Natural killer cell (primary cell): ENCODE results near the gene MYBPC1. TPM values are rescaled to one million over a fixed set of nuclear protein-coding genes. Genes with fewer than 3 reads are reported as not detected.

Experiments used
- ATAC-seq, 3 donors: fragments of 150-1000 bp in 2 of 3; fragments of 200-7000 bp in 1 of 3; cut with Tn5 transposase; 1 replicate in 1 of 3; 2 replicates in 2 of 3; pipeline ENCODE4 v1.10.0; 2021; ENCODE audit warnings: mild to moderate bottlenecking in 2 of 3, moderate library complexity in 2 of 3
- DNase-seq, 2 donors: peaks; one replicate each; pipeline versions ENCODE4 v3.0.0 to v3.0.0-alpha.2; 2013 to 2021; ENCODE audit warnings: mixed read lengths in 1 of 2
- H3K27ac ChIP-seq: one replicate; pipeline ENCODE4 v1.5.1; 2013; ENCODE audit warnings: mild to moderate bottlenecking, low read length
- H3K27me3 ChIP-seq: one replicate; pipeline ENCODE4 v1.6.1; 2013; ENCODE audit warnings: low read length; ENCODE audit not compliant: control insufficient read depth, insufficient read depth
- H3K36me3 ChIP-seq: one replicate; pipeline ENCODE4 v1.6.1; 2013; ENCODE audit warnings: low read length; ENCODE audit not compliant: control insufficient read depth, insufficient read depth
- H3K4me1 ChIP-seq: one replicate; pipeline ENCODE4 v1.6.1; 2013; ENCODE audit warnings: low read length; ENCODE audit not compliant: control insufficient read depth, insufficient read depth
- H3K4me3 ChIP-seq: one replicate; pipeline ENCODE4 v1.5.1; 2013; ENCODE audit warnings: low read length
- H3K9me3 ChIP-seq: one replicate; pipeline ENCODE4 v1.6.1; 2013; ENCODE audit warnings: low read length; ENCODE audit not compliant: control insufficient read depth, insufficient read depth
- H3K27ac Mint-ChIP-seq, 2 donors: one replicate each; pipeline ENCODE4 v1.8.0; 2022; ENCODE audit warnings: mild to moderate bottlenecking in 2 of 2, mixed read lengths in 2 of 2, moderate library complexity in 1 of 2
- H3K27me3 Mint-ChIP-seq, 2 donors: one replicate each; pipeline ENCODE4 v1.8.0; 2022; ENCODE audit warnings: low read depth in 2 of 2, mixed read lengths in 2 of 2
- H3K36me3 Mint-ChIP-seq: one replicate; pipeline ENCODE4 v1.8.0; 2022; ENCODE audit warnings: mixed read lengths
- H3K4me1 Mint-ChIP-seq, 2 donors: one replicate each; pipeline ENCODE4 v1.8.0; 2022; ENCODE audit warnings: mixed read lengths in 2 of 2
- H3K4me3 Mint-ChIP-seq: one replicate; pipeline ENCODE4 v1.8.0; 2022; ENCODE audit warnings: mild to moderate bottlenecking, moderate library complexity, mixed read lengths
- H3K9me3 Mint-ChIP-seq, 2 donors: one replicate each; pipeline ENCODE4 v1.8.0; 2022; ENCODE audit warnings: mixed read lengths in 2 of 2
- CTCF ChIP-seq: fragments of 200-600 bp; IDR thresholded peaks from one replicate; pipeline ENCODE4 v1.8.0; 2022; ENCODE audit warnings: antibody characterized with exemption
- WGBS: methylation state at CpG from one replicate; pipeline ENCODE4 v1.1.7; 2013; ENCODE audit warnings: missing lambda C conversion rate; ENCODE audit not compliant: insufficient coverage; 5-methylcytosine and 5-hydroxymethylcytosine counted together
- intact Hi-C: fragments of 100-400 bp; cut with micrococcal nuclease; formaldehyde crosslinking; loops from one replicate; pipeline ENCODE4 v1.14.2; 2022
- total RNA-seq, 4 donors: library from RNA; stranded (reverse); fragments of 120-200 nt in 1 of 4; gene quantifications; one replicate each; pipeline versions ENCODE4 v1.2.3 to v1.2.4, GENCODE V29; 2013 to 2022

The MYBPC1 gene
- total RNA-seq, 3 donors from 2014 or later (not counting 1 experiment from before 2014, with no cell fraction given): not detected

- no peaks in the 10 kb centered on the region for H3K4me1 ChIP-seq
- peaks cover 2% of the 10 kb centered on the region for H3K27me3 ChIP-seq
- peaks cover 12 to 45% of the 10 kb centered on the region in 2 donors for H3K27me3 Mint-ChIP-seq
- no peaks in the 10 kb centered on the region for H3K36me3 ChIP-seq
- H3K36me3 Mint-ChIP-seq: no peaks in the 10 kb centered on the region
- no peak for TF ChIP-seq CTCF
- no peak overlapping the region for H3K27ac Mint-ChIP-seq
- H3K4me3 Mint-ChIP-seq: no peak overlapping the region
- H3K4me1 Mint-ChIP-seq: peaks cover 0 to 3% of the 10 kb centered on the region in 2 donors
- H3K9me3 Mint-ChIP-seq: no peaks in the 10 kb centered on the region
- intact Hi-C loops: no loop called here
- no peaks in the 10 kb centered on the region for H3K9me3 ChIP-seq
- no peak overlapping the region for H3K27ac ChIP-seq
- no peak overlapping the region for H3K4me3 ChIP-seq
- ATAC-seq (no peak), DNase-seq (no peak)
- 86% methylated on average over 1 of the region's 3 CpGs for whole genome bisulfite sequencing
Observed at GRCh38 chr12:101590383-101590782, 4.4 kb upstream of the MYBPC1 start.

- no peaks in the 10 kb centered on the region for H3K9me3 Mint-ChIP-seq
- H3K9me3 ChIP-seq: no peaks in the 10 kb centered on the region
- intact Hi-C loops: no loop called here
- ATAC-seq (no peak), DNase-seq (no peak)
- H3K4me3 ChIP-seq: no peak overlapping the region
- no peak for TF ChIP-seq CTCF
- no peak overlapping the region for H3K4me3 Mint-ChIP-seq
- H3K4me1 ChIP-seq: no peaks in the 10 kb centered on the region
- peaks cover 2% of the 10 kb centered on the region for H3K27me3 ChIP-seq
- H3K27ac Mint-ChIP-seq: no peak overlapping the region
- no peaks in the 10 kb centered on the region for H3K36me3 ChIP-seq
- H3K27me3 Mint-ChIP-seq: peaks cover 12 to 45% of the 10 kb centered on the region in 2 donors
- peaks cover 0 to 3% of the 10 kb centered on the region in 2 donors for H3K4me1 Mint-ChIP-seq
- no peak overlapping the region for H3K27ac ChIP-seq
- no peaks in the 10 kb centered on the region for H3K36me3 Mint-ChIP-seq
Observed at GRCh38 chr12:101591781-101592180, 3.0 kb upstream of the MYBPC1 start.

GRCh38 chr12:101592448-101592847 is 2.3 kb upstream of the MYBPC1 start:
- DNase-seq (no peak), ATAC-seq (no peak)
- Mint-ChIP-seq H3K9me3 (no peaks in the 10 kb centered on the region), H3K27ac (no peak overlapping the region), H3K27me3 (peaks cover 12 to 43% of the 10 kb centered on the region in 2 donors), H3K4me1 (peaks cover 0 to 3% of the 10 kb centered on the region in 2 donors), H3K4me3 (no peak overlapping the region), H3K36me3 (no peaks in the 10 kb centered on the region)
- Histone ChIP-seq H3K4me3 (no peak overlapping the region), H3K27ac (no peak overlapping the region), H3K27me3 (peaks cover 2% of the 10 kb centered on the region), H3K9me3 (no peaks in the 10 kb centered on the region), H3K36me3 (no peaks in the 10 kb centered on the region), H3K4me1 (no peaks in the 10 kb centered on the region)
- TF ChIP-seq CTCF: no peak
- WGBS: 81% methylated on average over 2 of the region's 2 CpGs
- intact Hi-C loops: no loop called here

- intact Hi-C loops: no loop called here
- no peak for TF ChIP-seq CTCF
- H3K36me3 Mint-ChIP-seq: no peaks in the 10 kb centered on the region
- peaks cover 0 to 3% of the 10 kb centered on the region in 2 donors for H3K4me1 Mint-ChIP-seq
- DNase-seq (no peak), ATAC-seq (no peak)
- no peaks in the 10 kb centered on the region for H3K36me3 ChIP-seq
- H3K27me3 ChIP-seq: peaks cover 2% of the 10 kb centered on the region
- H3K27me3 Mint-ChIP-seq: peaks cover 8 to 39% of the 10 kb centered on the region in 2 donors
- no peaks in the 10 kb centered on the region for H3K9me3 Mint-ChIP-seq
- H3K4me3 Mint-ChIP-seq: no peak overlapping the region
- H3K27ac Mint-ChIP-seq: no peak overlapping the region
- H3K4me3 ChIP-seq: no peak overlapping the region
- WGBS: 80% methylated on average over 2 of the region's 4 CpGs
- no peaks in the 10 kb centered on the region for H3K4me1 ChIP-seq
- no peak overlapping the region for H3K27ac ChIP-seq
- no peaks in the 10 kb centered on the region for H3K9me3 ChIP-seq
Observed at GRCh38 chr12:101592921-101593320, 1.9 kb upstream of the MYBPC1 start.
